CD4-positive, alpha-beta T cell treated with Interleukin-21 for 1 hour (primary cell): ENCODE measurements around the gene BIRC7.

Experiments used
- DNase-seq: peaks from one replicate; pipeline ENCODE4 v3.0.0-alpha.2; 2020

Gene BIRC7, protein sequence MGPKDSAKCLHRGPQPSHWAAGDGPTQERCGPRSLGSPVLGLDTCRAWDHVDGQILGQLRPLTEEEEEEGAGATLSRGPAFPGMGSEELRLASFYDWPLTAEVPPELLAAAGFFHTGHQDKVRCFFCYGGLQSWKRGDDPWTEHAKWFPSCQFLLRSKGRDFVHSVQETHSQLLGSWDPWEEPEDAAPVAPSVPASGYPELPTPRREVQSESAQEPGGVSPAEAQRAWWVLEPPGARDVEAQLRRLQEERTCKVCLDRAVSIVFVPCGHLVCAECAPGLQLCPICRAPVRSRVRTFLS

DNA sequence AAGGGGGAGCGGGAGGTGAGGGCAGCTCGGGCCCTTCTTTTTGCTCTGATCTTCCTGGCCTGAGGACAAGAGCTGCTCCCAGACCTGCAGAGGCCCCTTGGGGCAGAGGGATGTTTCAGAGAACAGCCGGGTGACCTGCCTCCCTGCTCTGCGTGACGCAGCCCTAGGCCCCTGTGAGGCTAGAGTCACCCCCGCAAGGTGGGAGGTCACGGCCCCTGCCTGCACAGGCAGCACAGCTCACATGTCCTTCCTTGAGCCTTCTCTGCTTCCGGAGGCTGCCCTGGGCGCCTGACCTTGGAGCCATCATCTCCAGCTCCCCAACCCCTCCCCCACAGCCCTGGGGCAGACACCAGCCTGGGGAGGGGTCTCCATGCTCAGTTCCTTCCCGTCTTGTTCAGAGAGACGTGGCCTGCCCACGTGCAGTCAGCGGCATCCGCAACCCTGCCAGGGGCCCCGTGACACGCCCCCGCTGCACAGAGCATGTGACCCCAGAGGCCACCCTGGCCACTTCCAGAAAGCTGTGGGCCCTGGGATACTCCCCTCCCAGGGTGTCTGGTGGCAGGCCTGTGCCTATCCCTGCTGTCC is at the start of gene BIRC7:
TSS of gene BIRC7 (plus strand) at position 507 of the 585 bp plus-strand sequence. CDS start 192 bp downstream, outside the sequence.
- DNase-seq = no peak

DNA sequence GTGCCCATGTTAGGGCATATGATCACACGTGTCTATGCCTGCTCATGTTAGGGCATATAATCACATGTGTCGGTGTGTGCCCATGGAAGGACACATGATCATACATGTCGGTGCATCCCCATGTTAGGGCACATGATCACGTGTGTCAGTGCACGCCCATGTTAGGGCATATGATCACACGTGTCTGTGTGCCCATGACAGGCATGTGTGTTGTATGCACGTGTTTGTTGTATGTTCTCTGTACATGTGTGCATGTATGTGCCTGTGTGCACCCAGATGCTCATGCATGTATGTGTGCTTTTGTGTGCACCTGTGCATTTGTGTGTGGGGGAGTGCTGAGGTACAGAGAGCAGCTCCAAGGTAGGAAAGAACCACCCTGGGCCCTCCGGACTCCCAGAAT is 49.6 kb upstream of the BIRC7 start:
- no peak for DNase-seq

DNA sequence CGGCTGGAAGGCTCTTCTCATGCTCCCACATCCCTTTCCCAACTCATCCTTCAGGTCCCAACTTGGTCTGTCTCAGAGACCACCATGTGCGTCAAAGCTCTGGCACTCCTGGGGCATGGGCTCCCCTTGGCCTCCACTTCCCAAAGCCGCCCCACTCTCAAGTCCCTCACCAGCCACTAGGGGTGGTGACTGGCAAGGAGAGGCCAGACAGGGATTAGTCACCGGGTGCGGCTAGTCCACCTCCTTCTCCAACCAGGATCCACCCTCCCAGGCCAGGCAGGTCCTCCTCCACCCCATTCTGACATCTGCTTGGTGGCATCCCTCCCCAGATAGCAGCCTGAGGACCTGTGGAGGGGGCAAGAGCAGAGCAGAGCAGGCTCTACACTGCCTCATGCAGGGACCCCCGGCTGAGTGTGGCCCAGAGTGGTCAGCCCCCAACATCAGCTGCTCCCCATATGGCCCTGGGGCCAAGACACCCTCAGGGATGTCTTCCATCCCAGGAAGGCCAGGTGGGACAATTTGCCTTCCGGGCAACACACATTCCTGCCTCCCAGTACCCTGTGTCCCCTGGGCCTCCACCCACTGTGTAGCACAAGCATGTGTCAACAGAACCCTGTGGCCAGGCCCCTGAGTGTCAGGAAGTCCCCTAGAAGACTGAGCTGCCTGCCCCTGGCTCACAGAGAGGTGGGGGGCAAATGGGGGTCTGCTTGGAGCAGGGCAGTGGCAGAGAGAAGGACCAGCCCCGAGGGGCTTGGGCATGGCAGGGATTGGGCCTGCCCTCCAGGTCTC is 49.0 kb upstream of the BIRC7 start:
- DNase-seq = no peak

DNA sequence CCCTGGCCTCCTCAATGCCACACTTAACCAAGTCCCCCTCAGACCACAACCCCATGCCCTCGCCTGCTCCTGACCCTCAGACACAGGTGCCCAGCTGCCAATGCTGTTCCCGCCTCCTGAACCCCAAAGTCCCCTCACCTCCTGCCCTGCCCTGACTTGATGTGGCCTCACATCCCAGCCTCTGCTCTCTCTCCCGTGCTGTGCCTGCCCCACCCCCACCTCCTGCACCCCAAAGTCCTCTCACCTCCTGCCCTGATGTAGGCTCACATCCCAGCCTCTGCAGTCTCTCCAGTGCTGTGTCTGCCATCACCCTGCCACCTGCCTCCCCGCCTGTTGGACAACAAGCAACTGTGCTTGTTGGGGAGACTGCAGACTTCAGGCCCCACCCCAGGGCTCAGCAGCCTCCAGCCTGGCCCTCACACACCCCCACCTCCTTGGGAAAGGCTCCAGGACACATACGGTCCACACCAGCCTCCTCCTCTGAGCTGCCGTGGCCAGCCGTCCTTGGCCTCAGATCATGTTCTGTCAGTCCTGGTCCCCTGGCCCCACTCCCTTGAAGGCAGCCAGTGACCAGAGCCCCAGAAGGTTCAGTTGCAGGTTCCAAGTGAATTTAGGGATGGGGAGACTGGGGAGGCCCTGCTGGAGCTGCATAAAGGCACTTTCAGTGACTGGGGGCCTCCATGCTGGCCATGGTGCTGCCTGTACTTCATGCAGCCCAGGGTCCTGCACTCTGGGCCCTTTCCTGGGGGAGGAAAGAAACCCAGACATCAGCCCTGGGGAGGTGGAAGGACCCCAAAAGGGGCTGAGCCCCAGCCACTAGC is 48.2 kb upstream of the BIRC7 start:
- no peak for DNase-seq

DNA sequence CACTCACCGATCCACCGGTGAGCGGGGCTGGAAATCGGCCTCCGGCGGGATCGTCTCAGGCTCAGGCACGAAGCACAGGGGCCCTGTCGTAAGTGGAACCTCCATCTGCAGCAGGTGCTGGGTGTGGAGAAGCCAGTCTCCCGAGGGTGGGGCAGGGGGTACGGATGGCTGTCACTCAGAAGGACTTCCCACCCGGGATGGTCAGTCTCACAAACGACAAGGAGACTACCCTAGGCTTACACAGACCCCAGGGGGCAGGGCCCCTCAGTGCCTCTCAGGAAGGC is 47.6 kb upstream of the BIRC7 start:
- no peak for DNase-seq

DNA sequence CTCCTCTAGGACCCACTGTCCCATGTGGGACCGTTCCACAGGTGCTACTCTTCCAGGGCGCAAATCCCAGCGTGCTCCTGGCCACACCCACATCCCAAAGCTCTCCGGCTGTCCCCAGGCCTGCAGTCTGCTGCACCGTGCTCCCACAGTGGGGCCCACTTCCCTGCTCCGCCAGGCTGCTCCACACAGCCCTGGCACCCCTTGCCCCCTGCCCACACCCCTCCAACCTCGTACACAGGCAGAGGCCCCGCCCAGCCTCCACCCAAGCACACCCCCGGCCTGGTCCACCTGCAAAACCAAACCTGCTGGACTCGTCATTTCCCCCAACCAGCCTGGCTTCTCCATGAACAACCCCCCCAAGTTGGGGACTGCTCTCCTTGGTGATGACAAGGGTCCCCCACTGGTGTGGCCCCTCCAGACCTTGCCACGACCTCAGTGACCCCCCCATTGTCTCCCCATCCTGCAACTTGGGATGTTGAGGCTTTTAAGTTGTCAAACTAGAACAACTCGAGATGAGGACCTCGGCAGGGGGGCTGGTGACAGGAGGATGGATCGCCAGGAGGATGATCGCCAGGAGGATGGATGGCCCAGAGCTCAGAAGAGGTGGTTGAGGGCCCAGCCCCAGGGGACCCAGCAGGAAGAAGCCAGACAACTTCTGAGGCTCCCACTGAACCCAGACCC is 46.9 kb upstream of the BIRC7 start:
- no peak for DNase-seq

DNA sequence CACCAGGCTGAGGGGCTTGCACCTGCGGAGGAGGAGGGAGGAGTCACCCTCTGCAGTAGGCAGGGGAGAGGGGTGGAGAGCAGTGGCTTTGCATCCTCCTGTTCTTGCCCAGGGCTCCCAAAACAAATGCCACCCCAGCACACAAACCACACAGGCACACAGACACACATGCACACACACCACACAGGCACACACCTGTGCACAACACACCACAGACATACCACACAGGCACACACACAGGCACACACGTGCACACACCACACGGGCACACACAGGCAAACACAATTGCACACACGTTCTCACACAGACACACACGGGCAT is 46.4 kb upstream of the BIRC7 start:
- DNase-seq = no peak

DNA sequence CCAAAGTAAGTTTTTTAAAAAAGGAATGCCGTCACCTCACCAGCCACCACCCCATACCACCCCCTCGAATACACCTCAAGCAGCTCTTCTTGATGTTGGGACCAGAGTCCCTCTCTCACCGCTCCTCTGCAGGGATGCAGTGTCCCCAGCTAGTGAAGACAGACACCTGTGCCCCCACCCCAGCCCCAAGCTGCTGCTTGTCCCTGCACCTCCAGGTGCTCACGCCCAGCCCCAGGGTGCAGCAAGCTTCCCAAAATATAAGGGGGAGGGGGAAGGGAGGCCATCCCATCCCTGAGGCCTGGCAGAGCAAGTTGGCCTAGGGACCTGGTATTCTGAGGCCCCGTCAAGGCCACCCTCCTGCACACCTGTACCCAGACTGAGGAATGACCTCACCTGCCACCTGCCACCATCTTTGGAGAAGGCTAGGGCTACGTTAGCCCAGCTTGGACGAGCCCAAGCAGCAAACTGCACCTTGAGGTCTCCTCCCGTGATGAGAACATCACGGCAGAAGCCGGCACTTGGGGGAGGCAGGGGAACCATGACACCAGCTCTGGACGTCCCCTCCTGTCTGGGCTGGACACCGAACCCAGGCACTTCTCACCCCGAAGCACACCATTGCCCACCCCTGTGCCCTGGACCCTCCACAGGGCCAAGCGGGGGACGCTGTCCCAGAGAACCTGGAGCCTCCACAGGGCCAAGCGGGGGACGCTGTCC is 45.7 kb upstream of the BIRC7 start:
- no peak for DNase-seq

DNA sequence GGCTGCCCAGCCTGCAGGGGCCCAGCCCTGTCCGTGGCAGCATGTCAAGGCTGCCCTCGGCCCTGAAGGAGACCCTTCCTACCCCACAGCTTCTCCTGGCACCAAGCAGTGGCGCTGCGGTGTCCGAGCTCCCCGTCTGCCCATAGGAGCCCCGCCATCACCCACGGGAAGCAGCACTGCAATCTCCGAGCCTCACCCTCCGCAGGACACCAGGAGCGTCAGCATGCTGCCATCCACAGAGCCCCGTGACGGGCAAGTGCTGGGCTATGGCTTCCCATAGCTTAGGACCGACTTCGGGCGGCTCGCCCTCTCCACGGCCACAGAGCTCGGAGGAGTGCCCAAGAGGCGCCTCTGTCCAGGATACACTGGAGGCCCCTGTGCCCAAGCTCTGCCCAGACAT is 44.9 kb upstream of the BIRC7 start:
- DNase-seq = no peak

DNA sequence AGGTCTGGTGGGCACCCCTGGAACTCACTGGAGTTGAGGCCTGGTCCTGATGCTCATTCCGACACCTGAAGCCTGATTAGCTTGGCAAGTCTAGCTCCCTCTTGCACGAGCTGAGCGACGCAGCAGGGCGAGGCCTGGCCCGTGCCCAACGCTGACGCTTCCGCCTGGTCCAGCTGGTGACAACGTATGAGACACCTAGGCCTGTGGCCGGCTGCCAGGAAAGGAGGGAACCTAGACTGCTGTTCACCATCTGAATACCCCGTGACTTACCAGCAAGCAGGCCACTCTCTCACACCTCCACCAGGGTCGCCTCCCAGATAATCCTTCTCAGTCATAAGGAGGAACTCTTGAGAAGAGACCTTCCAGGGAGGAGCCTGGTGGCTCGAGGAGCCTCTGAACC is 44.3 kb upstream of the BIRC7 start:
- DNase-seq = no peak

DNA sequence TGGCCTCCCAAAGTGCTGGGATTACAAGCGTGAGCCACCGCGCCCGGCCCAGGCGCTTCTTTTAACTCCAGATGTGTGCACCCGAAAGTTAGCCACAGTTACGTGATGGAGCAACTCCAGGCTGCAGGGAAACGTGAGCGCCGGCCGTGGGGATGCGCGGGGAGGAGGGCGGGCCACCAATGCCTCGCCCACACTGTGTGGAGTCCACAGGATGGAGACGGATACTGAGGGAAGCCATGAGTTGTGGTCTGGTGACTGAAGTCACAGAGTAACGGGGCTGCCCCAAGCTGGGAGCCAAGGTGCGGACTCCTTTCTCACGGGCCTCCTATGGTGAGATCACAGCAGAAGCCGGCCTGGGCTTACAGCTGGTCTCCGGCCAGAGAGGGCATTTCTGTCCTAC is 43.0 kb upstream of the BIRC7 start:
- no peak for DNase-seq

DNA sequence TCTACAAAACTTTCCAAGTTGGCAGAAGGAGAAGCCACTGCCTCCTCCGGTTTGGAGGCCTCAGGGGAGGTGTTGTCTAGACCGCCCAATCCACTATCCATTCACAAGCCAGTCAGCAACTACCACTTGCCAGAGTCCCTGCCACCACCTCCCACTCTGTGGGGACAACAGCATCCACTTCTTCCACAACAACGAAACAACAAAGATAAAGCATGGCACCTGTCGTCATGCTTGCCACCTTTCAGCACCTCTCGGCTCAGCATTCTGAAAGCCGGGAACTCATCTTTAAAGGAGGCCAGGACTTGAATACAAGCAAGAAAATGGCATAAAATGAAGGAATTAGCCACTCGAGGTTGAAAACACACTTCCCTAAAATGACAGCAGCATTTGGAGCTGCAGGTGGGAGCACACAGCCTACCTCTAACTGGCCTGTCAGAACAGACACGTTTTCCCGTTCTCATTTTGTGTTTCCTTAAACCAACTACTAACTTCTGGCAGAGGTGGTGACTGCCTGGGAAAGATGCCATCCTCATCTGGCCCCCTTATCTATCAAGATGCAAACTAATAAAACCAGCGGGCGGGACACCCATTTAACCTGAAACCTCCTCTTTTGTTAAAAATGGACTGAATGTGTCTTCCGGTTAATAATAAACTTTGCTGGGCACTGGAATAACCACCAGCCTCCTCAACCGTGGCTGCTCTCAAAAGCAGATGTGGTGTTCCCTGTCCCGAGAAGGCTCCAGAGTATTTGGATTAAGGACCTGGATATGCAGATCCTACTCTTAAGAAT is 41.5 kb upstream of the BIRC7 start:
- DNase-seq = no peak

DNA sequence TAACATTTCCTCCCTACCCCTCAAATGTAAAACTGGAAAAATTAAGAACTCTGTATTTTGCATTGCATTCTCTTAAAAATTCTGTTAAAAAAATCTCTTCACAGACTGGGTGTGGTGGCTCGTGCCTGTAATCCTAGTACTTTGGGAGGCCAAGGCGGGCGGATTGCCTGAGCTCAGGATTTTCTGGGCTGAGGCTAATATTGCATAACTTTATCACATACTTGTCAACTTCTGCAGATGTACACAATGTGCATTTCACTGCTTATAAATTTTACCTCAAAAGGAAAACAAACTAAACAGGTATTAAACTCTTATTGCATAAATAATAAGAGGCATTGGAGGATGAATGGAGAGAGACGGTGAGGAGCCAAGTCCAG is 40.9 kb upstream of the BIRC7 start:
- DNase-seq = no peak

DNA sequence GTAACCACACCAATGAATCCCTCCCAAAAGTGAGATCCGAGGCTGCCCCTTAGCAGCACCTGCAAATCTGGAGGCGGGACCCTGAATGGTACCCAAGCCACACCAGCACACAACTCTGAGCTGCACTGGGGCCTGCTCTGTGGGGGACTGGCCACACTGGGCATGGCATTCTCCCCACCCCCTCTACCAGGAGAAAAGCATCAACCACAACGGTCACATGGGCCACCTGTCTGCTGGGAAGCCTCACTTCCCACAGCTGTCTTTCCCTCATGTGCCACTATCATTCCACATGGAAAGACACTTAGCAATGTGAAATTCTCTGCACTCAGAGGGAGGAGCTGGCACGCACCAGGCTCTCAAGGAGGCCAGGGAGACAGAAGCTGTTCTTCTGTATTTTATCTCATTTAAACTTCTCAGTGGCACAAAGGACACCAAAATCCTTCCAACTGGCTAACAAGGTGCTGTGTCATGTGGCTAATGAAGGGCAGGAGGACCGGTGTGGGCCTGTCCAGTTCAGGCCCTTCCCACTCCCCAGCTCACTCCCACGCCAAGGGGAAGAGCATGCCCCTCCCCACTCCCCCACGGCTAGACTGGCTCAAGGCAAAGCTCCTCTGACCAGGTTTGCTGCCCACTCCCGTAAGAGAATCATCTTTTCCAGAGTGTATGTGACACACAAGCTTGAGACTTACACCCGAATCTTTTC is 38.8 kb upstream of the BIRC7 start:
- no peak for DNase-seq

DNA sequence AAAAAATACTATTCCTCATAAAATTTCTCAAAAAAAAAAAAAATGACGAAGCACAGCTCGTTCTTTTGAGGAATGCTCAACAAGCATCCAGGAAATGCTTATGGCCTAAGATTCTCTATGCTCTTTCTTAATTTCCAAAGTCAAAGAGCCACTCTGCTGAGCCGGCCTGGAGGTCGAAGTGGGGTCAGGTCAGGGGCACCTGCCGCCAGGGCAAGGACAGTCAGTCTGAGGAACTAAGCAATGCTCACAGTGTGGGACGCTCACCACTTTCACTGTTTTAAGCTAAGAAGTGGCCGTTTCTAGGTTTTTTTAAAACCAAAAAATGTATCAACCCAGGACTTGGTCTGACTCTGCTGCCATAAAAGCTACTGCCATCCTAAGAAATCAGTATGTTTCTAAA is 37.1 kb upstream of the BIRC7 start:
- no peak for DNase-seq

DNA sequence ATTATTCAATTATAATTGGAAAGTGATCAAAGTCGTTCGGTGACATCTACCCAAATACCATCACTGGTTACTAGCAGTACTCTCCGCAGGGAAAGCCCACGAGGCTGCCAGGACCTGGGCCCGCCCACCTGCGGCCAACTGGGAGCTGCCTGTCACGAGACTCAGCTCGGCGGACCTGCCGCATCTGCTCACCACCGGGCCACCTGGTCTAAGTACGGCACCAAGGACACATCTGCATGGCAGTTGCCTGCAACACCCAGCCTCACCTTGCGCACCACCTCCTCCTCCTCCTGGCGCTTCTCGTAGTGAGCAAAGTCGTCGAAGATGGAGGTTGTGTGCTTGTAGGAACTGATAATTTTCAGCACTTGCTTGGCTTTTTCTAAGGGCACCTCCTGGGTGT is 33.7 kb upstream of the BIRC7 start:
- DNase-seq = no peak

DNA sequence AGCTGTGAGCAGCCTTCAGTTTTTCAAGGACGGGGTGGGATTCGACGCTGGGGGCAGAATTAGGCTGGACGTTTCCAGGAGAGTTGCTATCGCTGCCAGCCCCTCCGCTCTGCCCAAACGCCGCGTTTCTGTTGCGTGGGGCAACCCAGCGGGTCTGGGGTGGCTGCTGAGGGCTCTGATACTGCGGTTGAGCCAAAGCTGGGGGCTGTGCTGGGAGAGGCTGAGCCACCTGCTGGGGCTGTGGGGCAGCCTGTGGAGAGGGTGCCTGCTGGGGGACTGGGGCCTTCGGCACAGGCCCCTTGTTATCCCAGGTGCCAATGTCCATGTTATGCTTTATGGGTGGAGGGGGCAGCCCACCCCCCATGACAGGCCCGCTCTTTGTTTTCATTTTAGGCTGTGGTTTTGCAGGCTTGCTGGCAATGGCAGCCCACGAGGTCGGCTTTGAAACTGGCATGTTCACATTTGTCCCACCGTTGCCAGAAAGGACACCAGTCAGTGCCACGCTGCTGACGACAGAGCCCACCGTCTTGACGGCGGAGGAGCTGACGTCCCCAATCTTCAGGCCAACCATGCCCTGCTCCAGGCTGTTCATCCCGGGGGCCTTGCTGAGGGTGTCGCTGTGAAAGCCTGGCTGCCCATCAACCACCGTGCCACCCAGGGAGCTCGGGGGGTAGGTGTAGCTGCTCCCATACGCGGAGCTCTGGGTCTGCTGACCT is 32.7 kb upstream of the BIRC7 start:
- no peak for DNase-seq

DNA sequence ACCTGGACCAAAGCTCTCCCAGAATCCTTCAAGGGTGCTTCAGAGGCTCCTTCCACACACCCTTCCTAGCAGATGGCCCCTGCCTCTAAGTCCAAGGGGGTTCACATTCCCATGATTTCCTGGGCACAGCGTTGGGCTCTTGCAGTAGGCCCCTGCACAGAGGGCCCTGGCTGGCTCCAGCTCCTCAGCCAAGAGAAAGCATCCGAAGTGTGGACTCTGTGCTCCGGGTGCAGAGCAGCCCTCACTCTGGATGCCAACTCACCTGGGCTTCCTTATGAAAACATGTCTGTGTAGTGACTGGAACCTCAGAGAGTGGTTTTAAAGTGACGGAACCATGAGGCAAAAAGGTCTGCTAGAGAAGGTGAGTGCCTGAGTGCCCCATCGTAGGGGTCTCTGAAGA is 31.3 kb upstream of the BIRC7 start:
- no peak for DNase-seq

DNA sequence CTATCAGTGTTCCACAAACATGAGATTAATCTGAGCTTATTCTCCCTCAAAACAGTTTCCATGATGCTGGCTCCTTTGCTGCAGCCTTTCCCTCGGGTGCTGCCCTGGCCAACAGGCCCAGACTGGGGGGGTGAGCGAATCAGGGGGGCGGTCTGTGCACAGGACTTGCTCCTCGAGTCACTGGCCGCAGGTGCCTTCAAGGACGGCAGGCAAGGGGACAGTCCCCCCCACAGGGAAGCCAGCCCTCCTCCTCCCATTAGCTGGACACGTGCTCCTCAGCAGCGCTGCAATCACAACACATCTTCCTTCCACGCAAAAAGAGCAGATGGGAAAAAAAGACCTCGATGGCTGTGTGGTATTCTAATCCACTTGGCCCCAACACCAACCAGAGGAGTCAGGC is 29.8 kb upstream of the BIRC7 start:
- DNase-seq = no peak

DNA sequence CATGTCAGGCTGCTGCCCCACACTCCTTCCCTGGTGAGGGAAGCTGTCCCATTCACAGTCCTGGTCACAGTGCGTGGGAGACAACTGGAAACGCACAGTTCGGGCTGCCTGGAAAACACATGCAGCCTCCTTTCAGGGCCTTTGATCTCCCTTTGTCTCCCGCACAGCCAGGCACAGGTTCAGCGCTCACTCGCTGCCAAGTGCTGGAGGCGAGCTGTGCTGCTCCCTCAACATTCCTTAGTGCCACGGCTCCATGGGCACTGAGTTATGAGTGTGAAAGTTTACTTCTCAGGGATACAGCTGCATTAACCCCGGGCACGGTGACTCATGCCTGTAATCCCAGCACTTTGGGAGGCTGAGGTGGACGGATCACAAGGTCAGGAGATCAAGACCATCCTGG is 28.8 kb upstream of the BIRC7 start:
- no peak for DNase-seq
